H9 (cell line): ENCODE results near the gene FBXL12. TPM values are rescaled to one million over a fixed set of nuclear protein-coding genes. Genes with fewer than 3 reads are reported as not detected.

Source experiments
- DNase-seq: peaks from one replicate; pipeline ENCODE4 v3.0.0-alpha.2; 2017
- H2AFZ ChIP-seq: one replicate; pipeline ENCODE4 v1.6.1; 2013; ENCODE audit warnings: mild to moderate bottlenecking, low read length, control low read depth, moderate library complexity
- H2AK5ac ChIP-seq: 2 replicates; pipeline ENCODE4 v1.6.1; 2013; ENCODE audit warnings: low read length, control low read depth, mixed read lengths; ENCODE audit not compliant: insufficient read length
- H2BK120ac ChIP-seq: one replicate; pipeline ENCODE4 v1.6.1; 2013; ENCODE audit warnings: low read depth, mild to moderate bottlenecking, low read length, control low read depth, inconsistent platforms; ENCODE audit not compliant: poor library complexity, severe bottlenecking
- H2BK12ac ChIP-seq: 2 replicates; pipeline ENCODE4 v1.6.1; 2013; ENCODE audit warnings: low read length, control low read depth, mixed read lengths, low read depth; ENCODE audit not compliant: insufficient read length
- H2BK15ac ChIP-seq: 2 replicates; pipeline ENCODE4 v1.6.1; 2013; ENCODE audit warnings: low read depth, low read length, control low read depth
- H2BK20ac ChIP-seq: one replicate; pipeline ENCODE4 v1.6.1; 2013; ENCODE audit warnings: low read depth, mild to moderate bottlenecking, low read length, control low read depth, inconsistent platforms; ENCODE audit not compliant: poor library complexity, severe bottlenecking
- H2BK5ac ChIP-seq: 2 replicates; pipeline ENCODE4 v1.6.1; 2013; ENCODE audit warnings: low read length, control low read depth, mixed read lengths; ENCODE audit not compliant: insufficient read length
- H3K14ac ChIP-seq: 2 replicates; pipeline ENCODE4 v1.6.1; 2013; ENCODE audit warnings: low read length, control low read depth; ENCODE audit not compliant: insufficient read depth
- H3K18ac ChIP-seq: 2 replicates; pipeline ENCODE4 v1.6.1; 2013; ENCODE audit warnings: low read depth, mild to moderate bottlenecking, mixed read lengths, low read length, control low read depth; ENCODE audit not compliant: insufficient read length
- H3K23ac ChIP-seq: 2 replicates; pipeline ENCODE4 v1.6.1; 2013; ENCODE audit warnings: low read length, control low read depth, mixed read lengths, low read depth; ENCODE audit not compliant: insufficient read length
- H3K23me2 ChIP-seq: 2 replicates; pipeline ENCODE4 v1.6.1; 2013; ENCODE audit warnings: low read depth, mild to moderate bottlenecking, mixed read lengths, low read length, control low read depth; ENCODE audit not compliant: insufficient read length, poor library complexity, severe bottlenecking
- H3K27ac ChIP-seq: 2 replicates; pipeline ENCODE4 v1.5.1; 2013; ENCODE audit warnings: low read length, control low read depth, mixed read lengths, low read depth; ENCODE audit not compliant: insufficient read length
- H3K27me3 ChIP-seq: 2 replicates; pipeline ENCODE4 v1.6.1; 2013; ENCODE audit warnings: low read length, control low read depth, inconsistent platforms; ENCODE audit not compliant: insufficient read depth
- H3K4ac ChIP-seq: 2 replicates; pipeline ENCODE4 v1.6.1; 2013; ENCODE audit warnings: low read depth, mild to moderate bottlenecking, control low read depth, inconsistent platforms, low read length, moderate library complexity
- H3K4me1 ChIP-seq: 2 replicates; pipeline ENCODE4 v1.6.1; 2013; ENCODE audit warnings: low read length, control low read depth, inconsistent platforms; ENCODE audit not compliant: insufficient read depth
- H3K4me2 ChIP-seq: 2 replicates; pipeline ENCODE4 v1.6.1; 2013; ENCODE audit warnings: low read length, control low read depth, mixed read lengths; ENCODE audit not compliant: insufficient read length, insufficient read depth
- H3K56ac ChIP-seq: 2 replicates; pipeline ENCODE4 v1.6.1; 2013; ENCODE audit warnings: low read depth, mild to moderate bottlenecking, mixed read lengths, low read length, control low read depth; ENCODE audit not compliant: insufficient read length
- H3K79me1 ChIP-seq: 2 replicates; pipeline ENCODE4 v1.6.1; 2013; ENCODE audit warnings: low read depth, mild to moderate bottlenecking, moderate library complexity, low read length, control low read depth, inconsistent platforms; ENCODE audit not compliant: insufficient read depth, poor library complexity, severe bottlenecking
- H3K79me2 ChIP-seq: 2 replicates; pipeline ENCODE4 v1.6.1; 2013; ENCODE audit warnings: low read length, control low read depth, inconsistent platforms; ENCODE audit not compliant: insufficient read depth
- H3K9ac ChIP-seq: 2 replicates; pipeline ENCODE4 v1.6.1; 2013; ENCODE audit warnings: low read length, control low read depth, mixed read lengths; ENCODE audit not compliant: insufficient read length; ENCODE audit errors: extremely low read depth
- H3K9me3 ChIP-seq: one replicate; pipeline ENCODE4 v1.6.1; 2013; ENCODE audit warnings: low read depth, low read length, inconsistent platforms; ENCODE audit not compliant: control insufficient read depth
- H3T11ph ChIP-seq: one replicate; pipeline ENCODE4 v1.6.1; 2013; ENCODE audit warnings: mild to moderate bottlenecking, low read length, control low read depth, inconsistent platforms
- H4K20me1 ChIP-seq: one replicate; pipeline ENCODE4 v1.6.1; 2013; ENCODE audit not compliant: control insufficient read depth, insufficient read length, insufficient read depth
- H4K5ac ChIP-seq: 2 replicates; pipeline ENCODE4 v1.6.1; 2013; ENCODE audit warnings: low read depth, mild to moderate bottlenecking, mixed read lengths, low read length, control low read depth; ENCODE audit not compliant: insufficient read length
- H4K8ac ChIP-seq: replicated peaks from 2 replicates; pipeline ENCODE4 v1.6.1; 2013; ENCODE audit warnings: low read length, control low read depth, mixed read lengths, low read depth; ENCODE audit not compliant: insufficient read length
- H4K91ac ChIP-seq: 2 replicates; pipeline ENCODE4 v1.6.1; 2013; ENCODE audit warnings: low read depth, mild to moderate bottlenecking, moderate library complexity, mixed read lengths, low read length, control low read depth; ENCODE audit not compliant: insufficient read length
- H3K27ac Mint-ChIP-seq, 3 experiments: 2 replicates in 2 of 3; 3 replicates in 1 of 3; pipeline ENCODE4 v1.8.0; 2020 to 2021; ENCODE audit warnings: mixed read lengths in 3 of 3, mild to moderate bottlenecking in 1 of 3, moderate library complexity in 1 of 3
- H3K27me3 Mint-ChIP-seq: 2 replicates; pipeline ENCODE4 v1.8.0; 2021; ENCODE audit warnings: low read depth, mild to moderate bottlenecking, moderate library complexity, mixed read lengths
- H3K36me3 Mint-ChIP-seq, 3 experiments: 2 replicates in 2 of 3; 3 replicates in 1 of 3; pipeline ENCODE4 v1.8.0; 2020 to 2021; ENCODE audit warnings: low read depth in 3 of 3, mixed read lengths in 3 of 3; ENCODE audit not compliant: insufficient read depth in 1 of 3
- H3K4me1 Mint-ChIP-seq, 2 experiments: 2 replicates each; pipeline ENCODE4 v1.8.0; 2020; ENCODE audit warnings: mixed read lengths in 2 of 2
- H3K4me3 Mint-ChIP-seq, 2 experiments: 2 replicates in 1 of 2; 3 replicates in 1 of 2; pipeline ENCODE4 v1.8.0; 2020 to 2021; ENCODE audit warnings: mild to moderate bottlenecking in 2 of 2, mixed read lengths in 2 of 2, moderate library complexity in 1 of 2
- H3K9me3 Mint-ChIP-seq, 2 experiments: 2 replicates in 1 of 2; 3 replicates in 1 of 2; pipeline ENCODE4 v1.8.0; 2020; ENCODE audit warnings: mild to moderate bottlenecking in 2 of 2, mixed read lengths in 2 of 2, moderate library complexity in 1 of 2
- total RNA-seq: library from RNA; stranded (reverse); gene quantifications from 2 replicates; pipeline ENCODE4 v1.2.1, GENCODE V29; 2021
- TF ChIP-seq, protein P1 (sequence below): fragments of 200-600 bp; sonication (generic); conservative IDR thresholded peaks from 3 replicates; pipeline ENCODE4 v1.8.0; 2021; ENCODE audit warnings: antibody characterized with exemption, mild to moderate bottlenecking

Gene FBXL12
- total RNA-seq, 1 experiment from 2014 or later: 31.8 TPM

DNA sequence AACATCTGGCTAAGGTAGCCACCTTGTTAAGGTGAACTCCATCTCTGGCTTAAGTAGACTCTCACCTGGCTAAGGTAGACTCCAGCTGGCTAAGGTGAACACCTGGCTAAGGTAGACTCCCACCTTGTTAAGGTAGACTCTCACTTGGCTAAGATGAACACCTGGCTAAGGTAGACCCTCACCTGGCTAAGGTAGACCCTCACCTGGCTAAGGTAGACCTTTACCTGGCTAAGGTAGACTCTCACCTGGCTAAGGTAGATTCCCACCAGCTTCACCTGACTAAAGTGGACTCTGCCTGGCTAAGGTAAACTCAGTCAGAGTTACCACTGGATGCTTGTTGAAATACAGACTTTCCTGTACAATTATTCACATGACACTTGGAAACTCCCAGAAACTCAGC lies 39.9 kb upstream of the FBXL12 start:
- H2BK5ac ChIP-seq: no peak overlapping the region
- H3K79me2 ChIP-seq: no peaks in the 10 kb centered on the region
- Mint-ChIP-seq H3K9me3 (no peaks in the 10 kb centered on the region), H3K4me3 (no peak overlapping the region; a peak in 1 of 5 replicates), H3K27ac (no peak overlapping the region), H3K4me1 (peaks cover 2% of the 10 kb centered on the region in 2 experiments; a peak in 3 of 4 replicates), H3K27me3 (no peaks in the 10 kb centered on the region), H3K36me3 (peaks cover 19 to 50% (median 48%) of the 10 kb centered on the region in 3 experiments; a peak in 6 of 7 replicates)
- no peak overlapping the region for H3K56ac ChIP-seq
- H3K27me3 ChIP-seq: no peaks in the 10 kb centered on the region
- no peak overlapping the region for H2BK120ac ChIP-seq
- no peaks in the 10 kb centered on the region for H3K79me1 ChIP-seq
- no peak overlapping the region for H4K5ac ChIP-seq
- H4K91ac ChIP-seq: no peak overlapping the region
- TF ChIP-seq, protein P1, sequence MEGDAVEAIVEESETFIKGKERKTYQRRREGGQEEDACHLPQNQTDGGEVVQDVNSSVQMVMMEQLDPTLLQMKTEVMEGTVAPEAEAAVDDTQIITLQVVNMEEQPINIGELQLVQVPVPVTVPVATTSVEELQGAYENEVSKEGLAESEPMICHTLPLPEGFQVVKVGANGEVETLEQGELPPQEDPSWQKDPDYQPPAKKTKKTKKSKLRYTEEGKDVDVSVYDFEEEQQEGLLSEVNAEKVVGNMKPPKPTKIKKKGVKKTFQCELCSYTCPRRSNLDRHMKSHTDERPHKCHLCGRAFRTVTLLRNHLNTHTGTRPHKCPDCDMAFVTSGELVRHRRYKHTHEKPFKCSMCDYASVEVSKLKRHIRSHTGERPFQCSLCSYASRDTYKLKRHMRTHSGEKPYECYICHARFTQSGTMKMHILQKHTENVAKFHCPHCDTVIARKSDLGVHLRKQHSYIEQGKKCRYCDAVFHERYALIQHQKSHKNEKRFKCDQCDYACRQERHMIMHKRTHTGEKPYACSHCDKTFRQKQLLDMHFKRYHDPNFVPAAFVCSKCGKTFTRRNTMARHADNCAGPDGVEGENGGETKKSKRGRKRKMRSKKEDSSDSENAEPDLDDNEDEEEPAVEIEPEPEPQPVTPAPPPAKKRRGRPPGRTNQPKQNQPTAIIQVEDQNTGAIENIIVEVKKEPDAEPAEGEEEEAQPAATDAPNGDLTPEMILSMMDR: no peak
- H2AK5ac ChIP-seq: no peak overlapping the region
- H3T11ph ChIP-seq: no peak overlapping the region
- no peak overlapping the region for H2BK20ac ChIP-seq
- H3K27ac ChIP-seq: no peak overlapping the region
- DNase-seq: no peak
- no peak overlapping the region for H3K4me2 ChIP-seq
- no peak overlapping the region for H3K23ac ChIP-seq
- H4K8ac ChIP-seq: no peak overlapping the region
- H3K9me3 ChIP-seq: no peaks in the 10 kb centered on the region
- H2BK12ac ChIP-seq: no peak overlapping the region
- H4K20me1 ChIP-seq: no peaks in the 10 kb centered on the region
- H3K23me2 ChIP-seq: no peaks in the 10 kb centered on the region
- H3K4me1 ChIP-seq: no peaks in the 10 kb centered on the region
- H3K18ac ChIP-seq: no peak overlapping the region
- H3K4ac ChIP-seq: no peak overlapping the region
- H2AFZ ChIP-seq: no peak overlapping the region
- H3K14ac ChIP-seq: no peak overlapping the region
- no peak overlapping the region for H3K9ac ChIP-seq
- H2BK15ac ChIP-seq: no peak overlapping the region
